D721Med (cell line): ENCODE measurements around the gene TAAR1.
"Not testable (repeated sequence)": the region's sequence is repeated elsewhere in the genome, so short reads cannot be mapped to it uniquely, and the experiment has no call there.

Experiments
- DNase-seq: peaks from one replicate; pipeline ENCODE4 v3.0.0; 2011; ENCODE audit warnings: low spot score; ENCODE audit not compliant: insufficient read length
- FAIRE-seq: peaks from 2 replicates; lab custom pipeline; 2011; peaks lifted over from hg19 to GRCh38; lab: Jason Lieb, UNC
- CTCF ChIP-seq: IDR thresholded peaks from 2 replicates; pipeline ENCODE4 v1.5.1; 2012; ENCODE audit warnings: mild to moderate bottlenecking, control low read depth; ENCODE audit not compliant: insufficient read depth; ENCODE audit errors: missing control alignments

The TAAR1 gene

GRCh38 chr6:132659082-132659481 is at the start of gene TAAR1:
Gene TAAR1 (minus strand): TSS chr6:132659182. CDS start chr6:132646003, 13,179 bp downstream.
- DNase-seq (no peak), FAIRE-seq (no peak)
- TF ChIP-seq CTCF = no peak

- FAIRE-seq (no peak), DNase-seq (no peak)
- no peak for TF ChIP-seq CTCF
Measured at GRCh38 chr6:132708771-132709170, 49.8 kb upstream of the TAAR1 start.

- no peak for DNase-seq
- no peak for TF ChIP-seq CTCF
- no peak for FAIRE-seq
Measured at GRCh38 chr6:132708002-132708401, 49.0 kb upstream of the TAAR1 start.

GRCh38 chr6:132706756-132707155 is 47.8 kb upstream of the TAAR1 start:
- FAIRE-seq = not testable (repeated sequence)

GRCh38 chr6:132703936-132704335 is 45.0 kb upstream of the TAAR1 start:
- FAIRE-seq = no peak
- no peak for DNase-seq
- no peak for TF ChIP-seq CTCF

More at GRCh38 chr6:132706756-132707155, 47.8 kb upstream of the TAAR1 start:
- not testable (repeated sequence) for DNase-seq

GRCh38 chr6:132698608-132699007 is 39.6 kb upstream of the TAAR1 start:
- FAIRE-seq = no peak
- no peak for DNase-seq
- no peak for TF ChIP-seq CTCF

GRCh38 chr6:132695773-132696172 is 36.8 kb upstream of the TAAR1 start:
- no peak for DNase-seq
- TF ChIP-seq CTCF = no peak
- FAIRE-seq = no peak

GRCh38 chr6:132693478-132693877 is 34.5 kb upstream of the TAAR1 start:
- no peak for DNase-seq
- no peak for TF ChIP-seq CTCF
- FAIRE-seq = no peak
